Measurements from ENCODE around the gene STX5.

- TF ChIP-seq CTCF (IDR thresholded peaks at IDR 0.05 in 8 of 11, conservative IDR thresholded peaks at IDR 0.05 in 3 of 11): no peak
- TF ChIP-seq POLR2A (IDR thresholded peaks at IDR 0.05): no peak
These were observed 21.1 kb downstream of the STX5 start for GRCh38 chr11:62810748-62811147.
